Gastrocnemius medialis (tissue), 4 donors: ENCODE results near the gene BCLAF1. TPM values are rescaled to one million over a fixed set of nuclear protein-coding genes. Genes with fewer than 3 reads are reported as not detected.

Source experiments
- ATAC-seq, 2 donors: fragments of 150-250 bp; one replicate each; pipeline ENCODE4 v1.9.1; 2016
- DNase-seq, 2 donors: peaks; one replicate each; pipeline ENCODE4 v3.0.0-alpha.2; 2019
- H3K27ac ChIP-seq, 4 donors: fragments of 200-600 bp; sonication (generic); 1 replicate in 1 of 4; 2 replicates in 3 of 4; pipeline ENCODE4 v1.5.1; 2016 to 2018; ENCODE audit warnings: mild to moderate bottlenecking in 2 of 4, moderate library complexity in 1 of 4
- H3K27me3 ChIP-seq, 3 donors: fragments of 200-600 bp; sonication (generic) in 2 of 3; 1 replicate in 1 of 3; 2 replicates in 2 of 3; pipeline versions ENCODE4 v1.5.1 to v1.6.0; 2016 to 2019; ENCODE audit warnings: mild to moderate bottlenecking in 1 of 3, moderate library complexity in 1 of 3
- H3K36me3 ChIP-seq, 2 donors: fragments of 200-600 bp; sonication (generic) in 1 of 2; one replicate each; pipeline ENCODE4 v1.5.1; 2017 to 2018
- H3K4me1 ChIP-seq, 2 donors: fragments of 200-600 bp; sonication (generic) in 1 of 2; one replicate each; pipeline ENCODE4 v1.5.1; 2016 to 2017; ENCODE audit warnings: mild to moderate bottlenecking in 2 of 2
- H3K4me3 ChIP-seq, 4 donors: fragments of 200-600 bp; sonication (generic) in 3 of 4; 1 replicate in 1 of 4; 2 replicates in 3 of 4; pipeline ENCODE4 v1.5.1; 2016 to 2019; ENCODE audit warnings: mild to moderate bottlenecking in 2 of 4
- H3K9me3 ChIP-seq, 3 donors: fragments of 200-600 bp; sonication (generic) in 2 of 3; 1 replicate in 1 of 3; 2 replicates in 2 of 3; pipeline ENCODE4 v1.5.1; 2016 to 2019
- POLR2A ChIP-seq, 2 donors: fragments of 450-650 bp; IDR thresholded peaks; one replicate each; pipeline ENCODE4 v1.6.1; 2017; ENCODE audit warnings: antibody characterized with exemption in 2 of 2, mild to moderate bottlenecking in 2 of 2, moderate library complexity in 2 of 2
- in situ Hi-C, 4 donors: fragments of 200-750 bp; cut with MboI; loops; one replicate each; pipeline versions ENCODE4 v1.15.0 to v1.8.0; 2017; ENCODE audit warnings: low sequenced_read_pairs in 4 of 4
- intact Hi-C: fragments of 100-400 bp; cut with DNase I; formaldehyde crosslinking; loops from one replicate; pipeline ENCODE4 v1.15.1; 2023; ENCODE audit warnings: low total_unique reads
- total RNA-seq, 4 donors: library from RNA; depleted of rRNA; stranded (reverse); fragments of >200 nt; gene quantifications; one replicate each; pipeline versions ENCODE4 v1.1.0 to v1.2.3, GENCODE V29; 2016
- TF ChIP-seq, protein P1 (sequence below), 5 experiments: fragments of 450-650 bp in 3 of 5; fragments of 200-600 bp in 2 of 5; sonication (generic) in 2 of 5; IDR thresholded peaks in 4 of 5; conservative IDR thresholded peaks in 1 of 5; 1 replicate in 4 of 5; 2 replicates in 1 of 5; pipeline ENCODE4 v1.5.1; 2016 to 2019; ENCODE audit warnings: antibody characterized with exemption in 5 of 5, mild to moderate bottlenecking in 3 of 5, moderate library complexity in 3 of 5

The BCLAF1 gene
- total RNA-seq, 4 donors from 2014 or later: 27.3 to 83.0 (median 61.8) TPM

GRCh38 chr6:136331461-136331860, 41.8 kb upstream of the BCLAF1 start:
- ATAC-seq: no peak
- no peak overlapping the region for H3K4me3 ChIP-seq
- TF ChIP-seq, protein P1, sequence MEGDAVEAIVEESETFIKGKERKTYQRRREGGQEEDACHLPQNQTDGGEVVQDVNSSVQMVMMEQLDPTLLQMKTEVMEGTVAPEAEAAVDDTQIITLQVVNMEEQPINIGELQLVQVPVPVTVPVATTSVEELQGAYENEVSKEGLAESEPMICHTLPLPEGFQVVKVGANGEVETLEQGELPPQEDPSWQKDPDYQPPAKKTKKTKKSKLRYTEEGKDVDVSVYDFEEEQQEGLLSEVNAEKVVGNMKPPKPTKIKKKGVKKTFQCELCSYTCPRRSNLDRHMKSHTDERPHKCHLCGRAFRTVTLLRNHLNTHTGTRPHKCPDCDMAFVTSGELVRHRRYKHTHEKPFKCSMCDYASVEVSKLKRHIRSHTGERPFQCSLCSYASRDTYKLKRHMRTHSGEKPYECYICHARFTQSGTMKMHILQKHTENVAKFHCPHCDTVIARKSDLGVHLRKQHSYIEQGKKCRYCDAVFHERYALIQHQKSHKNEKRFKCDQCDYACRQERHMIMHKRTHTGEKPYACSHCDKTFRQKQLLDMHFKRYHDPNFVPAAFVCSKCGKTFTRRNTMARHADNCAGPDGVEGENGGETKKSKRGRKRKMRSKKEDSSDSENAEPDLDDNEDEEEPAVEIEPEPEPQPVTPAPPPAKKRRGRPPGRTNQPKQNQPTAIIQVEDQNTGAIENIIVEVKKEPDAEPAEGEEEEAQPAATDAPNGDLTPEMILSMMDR (IDR thresholded peaks at IDR 0.05 in 4 of 5, conservative IDR thresholded peaks at IDR 0.05 in 1 of 5): no peak
- H3K9me3 ChIP-seq: no peaks in the 10 kb centered on the region
- DNase-seq: no peak
- no peaks in the 10 kb centered on the region for H3K4me1 ChIP-seq
- H3K36me3 ChIP-seq: no peaks in the 10 kb centered on the region
- no peaks in the 10 kb centered on the region for H3K27me3 ChIP-seq
- no peak overlapping the region for H3K27ac ChIP-seq
- intact Hi-C loops: no loop called here
- in situ Hi-C loops: no loop called here

GRCh38 chr6:136330634-136331033, 41.0 kb upstream of the BCLAF1 start:
- DNase-seq: no peak
- no peak for TF ChIP-seq POLR2A (IDR thresholded peaks at IDR 0.05)
- TF ChIP-seq, protein P1 (IDR thresholded peaks at IDR 0.05 in 4 of 5, conservative IDR thresholded peaks at IDR 0.05 in 1 of 5): no peak
- Histone ChIP-seq H3K4me1 (no peaks in the 10 kb centered on the region), H3K27ac (no peak overlapping the region), H3K36me3 (no peaks in the 10 kb centered on the region), H3K27me3 (no peaks in the 10 kb centered on the region), H3K9me3 (no peaks in the 10 kb centered on the region), H3K4me3 (no peak overlapping the region)
- in situ Hi-C loops: no loop called here
- no peak for ATAC-seq
- intact Hi-C loops: no loop called here

GRCh38 chr6:136326038-136326553, 36.5 kb upstream of the BCLAF1 start:
- ATAC-seq (no peak), DNase-seq (no peak)
- Histone ChIP-seq H3K27me3 (no peaks in the 10 kb centered on the region), H3K4me3 (no peak overlapping the region), H3K4me1 (no peaks in the 10 kb centered on the region), H3K36me3 (no peaks in the 10 kb centered on the region), H3K27ac (no peak overlapping the region), H3K9me3 (no peaks in the 10 kb centered on the region)
- intact Hi-C loops: no loop called here
- TF ChIP-seq, protein P1 (IDR thresholded peaks at IDR 0.05 in 4 of 5, conservative IDR thresholded peaks at IDR 0.05 in 1 of 5): no peak
- TF ChIP-seq POLR2A (IDR thresholded peaks at IDR 0.05): no peak
- in situ Hi-C loops: no loop called here

- DNase-seq (no peak), ATAC-seq (no peak)
- Histone ChIP-seq H3K9me3 (no peaks in the 10 kb centered on the region), H3K4me3 (no peak overlapping the region), H3K4me1 (no peaks in the 10 kb centered on the region), H3K36me3 (no peaks in the 10 kb centered on the region), H3K27ac (peak overlapping the region in 1 of 4 donors; percentile 21), H3K27me3 (no peaks in the 10 kb centered on the region)
- intact Hi-C loops (no loop called here), in situ Hi-C loops (no loop called here)
- no peak for TF ChIP-seq POLR2A (IDR thresholded peaks at IDR 0.05)
- TF ChIP-seq, protein P1 (IDR thresholded peaks at IDR 0.05 in 4 of 5, conservative IDR thresholded peaks at IDR 0.05 in 1 of 5): no peak
These were observed 35.2 kb upstream of the BCLAF1 start for GRCh38 chr6:136324686-136325380.
